Endothelial cell of umbilical vein (primary cell): Measurements from ENCODE around the gene KLF5. TPM values are rescaled to one million over a fixed set of nuclear protein-coding genes. Genes with fewer than 3 reads are reported as not detected.

Experiments
- BruUV-seq: library from RNA; stranded (reverse); fragments of 400-500 nt; replicated peaks from 2 replicates; lab custom pipeline; 2021; lab: Mats Ljungman, UMichigan
- CTCF ChIA-PET: fragments of 300-600, 350-600 bp; sonication (Branson Sonifier 250); formaldehyde crosslinking; loops from one replicate; lab custom pipeline; 2021; ENCODE audit warnings: antibody characterized with exemption, inconsistent platforms; lab: Charles Lee
- POLR2A ChIA-PET: fragments of 300-600, 350-600 bp; sonication (Branson Sonifier 250); formaldehyde crosslinking; loops from one replicate; lab custom pipeline; 2021; ENCODE audit warnings: antibody characterized with exemption, inconsistent platforms; lab: Charles Lee
- DNase-seq: peaks from one replicate; pipeline ENCODE4 v3.0.0-alpha.2; 2011; ENCODE audit warnings: low read depth, low spot score
- FAIRE-seq: peaks from 2 replicates; lab custom pipeline; 2011; peaks lifted over from hg19 to GRCh38; lab: Jason Lieb, UNC
- H2AFZ ChIP-seq: 2 replicates; pipeline ENCODE4 v1.6.0; 2012; ENCODE audit warnings: low read depth, low read length, control low read depth, inconsistent platforms
- H3K27ac ChIP-seq: 2 replicates; pipeline ENCODE4 v1.5.1; 2011; ENCODE audit warnings: low read depth, mild to moderate bottlenecking, control low read depth, low read length, moderate library complexity; ENCODE audit not compliant: insufficient read depth
- H3K27me3 ChIP-seq, 2 experiments: 2 replicates each; pipeline versions ENCODE4 v1.6.0 to v1.6.1; 2011; ENCODE audit warnings: low read length in 2 of 2, mixed read lengths in 1 of 2; ENCODE audit not compliant: control insufficient read depth in 2 of 2, insufficient read depth in 2 of 2
- H3K36me3 ChIP-seq, 2 experiments: 2 replicates in 1 of 2; 3 replicates in 1 of 2; pipeline ENCODE4 v1.5.1; 2011; ENCODE audit warnings: low read length in 2 of 2, mild to moderate bottlenecking in 1 of 2, moderate library complexity in 1 of 2; ENCODE audit not compliant: control insufficient read depth in 2 of 2, insufficient read depth in 2 of 2; ENCODE audit errors: extremely low read depth in 1 of 2
- H3K4me1 ChIP-seq: 3 replicates; pipeline ENCODE4 v1.5.1; 2011; ENCODE audit warnings: mild to moderate bottlenecking, low read length; ENCODE audit not compliant: control insufficient read depth, insufficient read depth; ENCODE audit errors: extremely low read depth
- H3K4me2 ChIP-seq: 2 replicates; pipeline ENCODE4 v1.6.1; 2011; ENCODE audit warnings: low read length, control low read depth, mixed read lengths; ENCODE audit not compliant: insufficient read depth
- H3K4me3 ChIP-seq, 3 experiments: fragments of 200-600 bp in 1 of 3; sonication (generic), shearing (Covaris generic) in 1 of 3; replicated peaks in 1 of 3; 2 replicates each; pipeline ENCODE4 v1.5.1; 2011 to 2016; ENCODE audit warnings: control low read depth in 3 of 3, low read length in 3 of 3, mild to moderate bottlenecking in 2 of 3, inconsistent platforms in 1 of 3, low read depth in 1 of 3, moderate library complexity in 1 of 3; ENCODE audit not compliant: insufficient read depth in 1 of 3
- H3K79me2 ChIP-seq: 2 replicates; pipeline ENCODE4 v1.6.0; 2012; ENCODE audit warnings: low read length, inconsistent platforms; ENCODE audit not compliant: control insufficient read depth, insufficient read depth
- H3K9ac ChIP-seq: replicated peaks from 2 replicates; pipeline ENCODE3; 2011; ENCODE audit warnings: low read length, control low read depth; ENCODE audit not compliant: insufficient read depth; ENCODE audit errors: extremely low read depth
- H3K9me1 ChIP-seq: replicated peaks from 3 replicates; pipeline ENCODE4 v1.6.0; 2011; ENCODE audit warnings: mild to moderate bottlenecking, low read length; ENCODE audit not compliant: control insufficient read depth, insufficient read depth; ENCODE audit errors: extremely low read depth
- H3K9me3 ChIP-seq: replicated peaks from 2 replicates; pipeline ENCODE4 v1.5.1; 2012; ENCODE audit warnings: low read length, inconsistent platforms; ENCODE audit not compliant: control insufficient read depth, insufficient read depth
- H4K20me1 ChIP-seq: replicated peaks from 2 replicates; pipeline ENCODE3; 2011; ENCODE audit warnings: mild to moderate bottlenecking, low read length; ENCODE audit not compliant: control insufficient read depth, insufficient read depth; ENCODE audit errors: extremely low read depth
- EZH2 ChIP-seq: IDR thresholded peaks from 2 replicates; pipeline ENCODE4 v1.6.1; 2012; ENCODE audit warnings: borderline replicate concordance, low read depth, mild to moderate bottlenecking, moderate library complexity, low read length, inconsistent platforms; ENCODE audit not compliant: severe bottlenecking
- FOS ChIP-seq: IDR thresholded peaks from 2 replicates; pipeline ENCODE4 v1.6.1; 2011; ENCODE audit warnings: mild to moderate bottlenecking, low read length, moderate library complexity, borderline replicate concordance; ENCODE audit not compliant: insufficient read depth
- GATA2 ChIP-seq: IDR thresholded peaks from 2 replicates; pipeline ENCODE4 v1.7.0; 2011; ENCODE audit warnings: low read depth, mild to moderate bottlenecking, moderate library complexity, mixed read lengths, low read length; ENCODE audit not compliant: insufficient read length, insufficient read depth
- JUN ChIP-seq: IDR thresholded peaks from 2 replicates; pipeline ENCODE4 v1.6.1; 2011; ENCODE audit warnings: borderline replicate concordance, low read depth; ENCODE audit not compliant: insufficient read length, insufficient read depth
- MAX ChIP-seq: IDR thresholded peaks from 2 replicates; pipeline ENCODE4 v1.6.1; 2011; ENCODE audit not compliant: insufficient read depth, insufficient read length
- MYC ChIP-seq: IDR thresholded peaks from one replicate; pipeline ENCODE4 v1.6.1; 2011; ENCODE audit warnings: mild to moderate bottlenecking, low read depth, low read length
- POLR2A ChIP-seq: IDR thresholded peaks from 2 replicates; pipeline ENCODE4 v1.6.1; 2012; ENCODE audit warnings: low read depth, mild to moderate bottlenecking, control low read depth, low read length
- POLR2AphosphoS5 ChIP-seq: IDR thresholded peaks from 2 replicates; pipeline ENCODE4 v1.6.1; 2012; ENCODE audit warnings: low read depth, mild to moderate bottlenecking, control low read depth, low read length, moderate library complexity; ENCODE audit not compliant: insufficient read depth
- dilution Hi-C: fragments of 300-500 bp; cut with MboI; formaldehyde crosslinking; loops from one replicate; pipeline ENCODE4 v1.15.0; 2019; ENCODE audit warnings: low sequenced_read_pairs; ENCODE audit not compliant: extremely low pct_ligation_motif_present
- intact Hi-C: fragments of 100-400 bp; cut with micrococcal nuclease; formaldehyde crosslinking; loops from one replicate; pipeline ENCODE4 v1.10.0; 2022
- polyA plus RNA-seq, 4 experiments: library from polyadenylated mRNA; depleted of rRNA in 3 of 4; stranded (reverse) in 3 of 4; unstranded in 1 of 4; fragments of >200 nt; gene quantifications; 2 replicates each; pipeline versions ENCODE4 v1.2.1 to v1.2.3, GENCODE V29; 2011 to 2012; ENCODE audit warnings: missing spikeins in 1 of 4
- total RNA-seq: library from RNA; stranded (reverse); gene quantifications from 2 replicates; pipeline ENCODE4 v1.2.3, GENCODE V29; 2021
- TF ChIP-seq, protein P1 (sequence below), 2 donors: IDR thresholded peaks; 1 replicate in 1 of 2; 2 replicates in 1 of 2; pipeline ENCODE4 v1.5.1; 2011; ENCODE audit warnings: low read length in 2 of 2, mild to moderate bottlenecking in 2 of 2, moderate library complexity in 2 of 2, control low read depth in 1 of 2, inconsistent platforms in 1 of 2, low read depth in 1 of 2; ENCODE audit not compliant: insufficient read depth in 1 of 2; ENCODE audit errors: extremely low read depth in 1 of 2

The KLF5 gene
- total and polyA plus RNA-seq, 2 donors (not counting 3 experiments of a cell fraction or from before 2014, with no cell fraction given), result 1.7 to 4.0 TPM

DNA sequence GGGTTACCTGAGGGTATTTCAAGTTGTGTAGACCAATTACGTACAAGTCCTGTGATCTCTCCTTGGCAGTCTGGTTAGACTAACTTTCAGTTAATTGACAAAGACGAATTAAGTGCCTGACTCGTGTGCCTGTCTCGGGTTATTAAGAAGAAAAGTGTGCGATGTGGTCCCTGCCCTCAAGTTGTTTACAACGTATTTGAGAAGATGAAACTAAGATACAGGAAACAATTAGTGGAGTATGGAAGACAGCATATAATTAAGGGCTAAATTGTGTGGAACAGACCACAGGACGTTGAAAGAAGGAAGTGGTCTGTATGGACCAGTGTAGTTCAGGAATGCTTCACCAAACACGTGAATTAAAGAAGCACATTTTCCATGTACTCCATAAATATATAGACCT is 49.2 kb downstream of the KLF5 start:
- dilution Hi-C loops, result no loop called here

GRCh38 chr13:73109288-73109899 is 50.6 kb downstream of the KLF5 start:
- dilution Hi-C loops, result no loop called here
- no peak overlapping the region for H2AFZ ChIP-seq
- H3K27me3 ChIP-seq, result no peaks in the 10 kb centered on the region
- DNase-seq (no peak), FAIRE-seq (peak; percentile 21)
- H3K4me2 ChIP-seq, result no peak overlapping the region
- intact Hi-C loops, result no loop called here
- H3K36me3 ChIP-seq, result no peaks in the 10 kb centered on the region
- no TSS peak for BruUV-seq
- H3K4me3 ChIP-seq, result no peak overlapping the region
- H3K79me2 ChIP-seq, result no peaks in the 10 kb centered on the region
- H3K27ac ChIP-seq, result no peak overlapping the region
- POLR2A ChIA-PET, result no interaction called here
- CTCF ChIA-PET, result no interaction called here
- no peaks in the 10 kb centered on the region for H4K20me1 ChIP-seq
- TF ChIP-seq, protein P1, sequence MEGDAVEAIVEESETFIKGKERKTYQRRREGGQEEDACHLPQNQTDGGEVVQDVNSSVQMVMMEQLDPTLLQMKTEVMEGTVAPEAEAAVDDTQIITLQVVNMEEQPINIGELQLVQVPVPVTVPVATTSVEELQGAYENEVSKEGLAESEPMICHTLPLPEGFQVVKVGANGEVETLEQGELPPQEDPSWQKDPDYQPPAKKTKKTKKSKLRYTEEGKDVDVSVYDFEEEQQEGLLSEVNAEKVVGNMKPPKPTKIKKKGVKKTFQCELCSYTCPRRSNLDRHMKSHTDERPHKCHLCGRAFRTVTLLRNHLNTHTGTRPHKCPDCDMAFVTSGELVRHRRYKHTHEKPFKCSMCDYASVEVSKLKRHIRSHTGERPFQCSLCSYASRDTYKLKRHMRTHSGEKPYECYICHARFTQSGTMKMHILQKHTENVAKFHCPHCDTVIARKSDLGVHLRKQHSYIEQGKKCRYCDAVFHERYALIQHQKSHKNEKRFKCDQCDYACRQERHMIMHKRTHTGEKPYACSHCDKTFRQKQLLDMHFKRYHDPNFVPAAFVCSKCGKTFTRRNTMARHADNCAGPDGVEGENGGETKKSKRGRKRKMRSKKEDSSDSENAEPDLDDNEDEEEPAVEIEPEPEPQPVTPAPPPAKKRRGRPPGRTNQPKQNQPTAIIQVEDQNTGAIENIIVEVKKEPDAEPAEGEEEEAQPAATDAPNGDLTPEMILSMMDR (IDR thresholded peaks at IDR 0.05; ENCODE audit: extremely low read depth in 1 of 2, insufficient read depth in 1 of 2, low read depth in 1 of 2, low read length in 2 of 2), result no peak
- TF ChIP-seq MYC, result no peak
- no peak for TF ChIP-seq JUN
- no peak for TF ChIP-seq MAX
- TF ChIP-seq FOS, result no peak
- TF ChIP-seq EZH2, result no peak
- no peak for TF ChIP-seq GATA2
- no peak for TF ChIP-seq POLR2A
- no peak for TF ChIP-seq POLR2AphosphoS5
- H3K9ac ChIP-seq, result no peak overlapping the region
- H3K9me3 ChIP-seq, result no peaks in the 10 kb centered on the region
- no peaks in the 10 kb centered on the region for H3K4me1 ChIP-seq
- no peaks in the 10 kb centered on the region for H3K9me1 ChIP-seq

More for the DNA sequence above, 49.2 kb downstream of the KLF5 start:
- no peaks in the 10 kb centered on the region for H4K20me1 ChIP-seq
- H3K27ac ChIP-seq, result no peak overlapping the region
- intact Hi-C loops, result no loop called here
- H3K9me3 ChIP-seq, result no peaks in the 10 kb centered on the region
- TF ChIP-seq GATA2 (no peak), POLR2A (no peak), POLR2AphosphoS5 (no peak)
- FAIRE-seq (no peak), DNase-seq (no peak)
- ChIA-PET CTCF (no interaction called here), POLR2A (no interaction called here)
- no peak overlapping the region for H3K4me3 ChIP-seq
- no peaks in the 10 kb centered on the region for H3K4me1 ChIP-seq
- H3K9ac ChIP-seq, result no peak overlapping the region
- H3K27me3 ChIP-seq, result no peaks in the 10 kb centered on the region
- BruUV-seq, result no TSS peak
- H3K4me2 ChIP-seq, result no peak overlapping the region
- no peak overlapping the region for H2AFZ ChIP-seq
- no peaks in the 10 kb centered on the region for H3K36me3 ChIP-seq
- no peaks in the 10 kb centered on the region for H3K9me1 ChIP-seq
- no peaks in the 10 kb centered on the region for H3K79me2 ChIP-seq
